ENCODE data around the gene SH3GL2. TPM values are rescaled to one million over a fixed set of nuclear protein-coding genes. Genes with fewer than 3 reads are reported as not detected.

SH3GL2 gene
- total RNA-seq, 2 donors from 2014 or later, result 1.5 to 8.2 TPM

GRCh38 chr9:17613758-17614157 lies 34.9 kb downstream of the SH3GL2 start:
- H3K27ac ChIP-seq, result no peak overlapping the region
- TF ChIP-seq POLR2A (IDR thresholded peaks at IDR 0.05) (no peak), POLR2AphosphoS5 (IDR thresholded peaks at IDR 0.05) (no peak), CTCF (IDR thresholded peaks at IDR 0.05) (no peak)
- 16% methylated on average over 3 of the region's 3 CpGs for WGBS
- no peaks in the 10 kb centered on the region for H3K9me3 ChIP-seq
- no peaks in the 10 kb centered on the region for H3K36me3 ChIP-seq
- intact Hi-C loops (cut with DNase I), result no loop called here
- no peak for DNase-seq (ENCODE audit: low spot score)
- H3K4me3 ChIP-seq, result no peak overlapping the region
- H3K4me1 ChIP-seq (replicated peaks), result no peaks in the 10 kb centered on the region
- no peaks in the 10 kb centered on the region for H3K27me3 ChIP-seq (replicated peaks; ENCODE audit: insufficient read depth)

- Histone ChIP-seq H3K4me1 (replicated peaks) (no peaks in the 10 kb centered on the region), H3K27ac (no peak overlapping the region), H3K36me3 (no peaks in the 10 kb centered on the region), H3K9me3 (no peaks in the 10 kb centered on the region), H3K27me3 (replicated peaks; ENCODE audit: insufficient read depth) (no peaks in the 10 kb centered on the region), H3K4me3 (no peak overlapping the region)
- TF ChIP-seq POLR2A (IDR thresholded peaks at IDR 0.05), result no peak
- no peak for TF ChIP-seq CTCF (IDR thresholded peaks at IDR 0.05)
- no peak for TF ChIP-seq POLR2AphosphoS5 (IDR thresholded peaks at IDR 0.05)
- DNase-seq (ENCODE audit: low spot score), result no peak
- intact Hi-C loops (cut with DNase I), result no loop called here
- WGBS, result 88% methylated on average over 1 of the region's 1 CpG
These were observed 35.4 kb downstream of the SH3GL2 start for GRCh38 chr9:17614250-17614649.

GRCh38 chr9:17614903-17615302 lies 36.0 kb downstream of the SH3GL2 start:
- intact Hi-C loops (cut with DNase I), result no loop called here
- TF ChIP-seq CTCF (IDR thresholded peaks at IDR 0.05), result no peak
- TF ChIP-seq POLR2A (IDR thresholded peaks at IDR 0.05), result no peak
- no peak for TF ChIP-seq POLR2AphosphoS5 (IDR thresholded peaks at IDR 0.05)
- H3K36me3 ChIP-seq, result no peaks in the 10 kb centered on the region
- no peak for DNase-seq (ENCODE audit: low spot score)
- H3K27me3 ChIP-seq (replicated peaks; ENCODE audit: insufficient read depth), result no peaks in the 10 kb centered on the region
- no peak overlapping the region for H3K4me3 ChIP-seq
- H3K9me3 ChIP-seq, result no peaks in the 10 kb centered on the region
- H3K4me1 ChIP-seq (replicated peaks), result no peaks in the 10 kb centered on the region
- 64% methylated on average over 3 of the region's 4 CpGs for WGBS
- H3K27ac ChIP-seq, result no peak overlapping the region

- H3K36me3 ChIP-seq, result no peaks in the 10 kb centered on the region
- no peak overlapping the region for H3K27ac ChIP-seq
- no peaks in the 10 kb centered on the region for H3K4me1 ChIP-seq (replicated peaks)
- H3K9me3 ChIP-seq, result no peaks in the 10 kb centered on the region
- no peak for DNase-seq (ENCODE audit: low spot score)
- H3K4me3 ChIP-seq, result no peak overlapping the region
- 85% methylated on average over 4 of the region's 4 CpGs for WGBS
- no peak for TF ChIP-seq POLR2AphosphoS5 (IDR thresholded peaks at IDR 0.05)
- TF ChIP-seq POLR2A (IDR thresholded peaks at IDR 0.05), result no peak
- TF ChIP-seq CTCF (IDR thresholded peaks at IDR 0.05), result no peak
- intact Hi-C loops (cut with DNase I), result no loop called here
- no peaks in the 10 kb centered on the region for H3K27me3 ChIP-seq (replicated peaks; ENCODE audit: insufficient read depth)
These were observed 43.3 kb downstream of the SH3GL2 start for GRCh38 chr9:17622141-17622540.

- DNase-seq (ENCODE audit: low spot score), result no peak
- WGBS, result 84% methylated on average over 5 of the region's 6 CpGs
- no peak overlapping the region for H3K27ac ChIP-seq
- H3K9me3 ChIP-seq, result no peaks in the 10 kb centered on the region
- H3K4me3 ChIP-seq, result no peak overlapping the region
- intact Hi-C loops (cut with DNase I), result no loop called here
- TF ChIP-seq POLR2A (IDR thresholded peaks at IDR 0.05) (no peak), CTCF (IDR thresholded peaks at IDR 0.05) (no peak), POLR2AphosphoS5 (IDR thresholded peaks at IDR 0.05) (no peak)
- H3K27me3 ChIP-seq (replicated peaks; ENCODE audit: insufficient read depth), result no peaks in the 10 kb centered on the region
- H3K36me3 ChIP-seq, result no peaks in the 10 kb centered on the region
- H3K4me1 ChIP-seq (replicated peaks), result no peaks in the 10 kb centered on the region
These were observed 43.9 kb downstream of the SH3GL2 start for GRCh38 chr9:17622749-17623148.
